Left lung (tissue), 10 donors: ENCODE results near the gene TNFAIP1. TPM values are rescaled to one million over a fixed set of nuclear protein-coding genes. Genes with fewer than 3 reads are reported as not detected.

ENCODE experiments used
- ATAC-seq: fragments of 200-7000 bp; cut with Tn5 transposase; one replicate; pipeline ENCODE4 v1.9.1; 2020; ENCODE audit warnings: moderate library complexity
- DNase-seq, 4 donors: peaks; one replicate each; pipeline ENCODE4 v3.0.0-alpha.2; 2013 to 2020
- H3K27ac ChIP-seq, 2 donors: fragments of 200-600 bp; sonication (generic) in 1 of 2; one replicate each; pipeline versions ENCODE4 v1.5.0 to v1.8.0; 2020 to 2021
- H3K27me3 ChIP-seq, 2 donors: fragments of 200-600 bp; sonication (generic) in 1 of 2; one replicate each; pipeline versions ENCODE4 v1.5.0 to v1.8.0; 2020 to 2021
- H3K36me3 ChIP-seq, 2 donors: fragments of 200-600 bp; sonication (generic) in 1 of 2; one replicate each; pipeline versions ENCODE4 v1.5.0 to v1.8.0; 2020 to 2021
- H3K4me1 ChIP-seq, 2 donors: fragments of 200-600 bp; one replicate each; pipeline ENCODE4 v1.8.0; 2021
- H3K4me3 ChIP-seq, 2 donors: fragments of 200-600 bp; sonication (generic) in 1 of 2; one replicate each; pipeline versions ENCODE4 v1.5.0 to v1.8.0; 2020 to 2021; ENCODE audit warnings: mild to moderate bottlenecking in 1 of 2
- H3K9me3 ChIP-seq, 2 donors: fragments of 200-600 bp; sonication (generic) in 1 of 2; one replicate each; pipeline versions ENCODE4 v1.5.0 to v1.8.0; 2020 to 2021
- CTCF ChIP-seq, 2 donors: fragments of 200-600 bp; sonication (generic) in 1 of 2; IDR thresholded peaks; one replicate each; pipeline versions ENCODE4 v1.5.0 to v1.8.0; 2021; ENCODE audit warnings: antibody characterized with exemption in 2 of 2
- intact Hi-C, 2 donors: fragments of 100-400 bp; cut with DNase I; formaldehyde crosslinking; loops; one replicate each; pipeline versions ENCODE4 v1.11.2 to v1.14.2; 2022
- polyA plus RNA-seq, 6 donors: library from polyadenylated mRNA; unstranded; fragments of 120-200 nt; gene quantifications; one replicate each; pipeline ENCODE4 v1.2.1, GENCODE V29; 2013; ENCODE audit not compliant: insufficient read length in 6 of 6
- total RNA-seq, 2 donors: library from RNA; stranded (reverse); fragmentation: NEBNext Ultra II Directional; extraction: Animal tissue kit (Norgen Biotek cat#: 25700); gene quantifications; one replicate each; pipeline ENCODE4 v1.2.1, GENCODE V29; 2021
- donor health status: DM: no; HTN: yes; CAD: no.
- donor health status: DM: no; HTN: no; CAD: no.

The TNFAIP1 gene
- total and polyA plus RNA-seq, 8 donors = 34.2 to 80.7 (median 40.9) TPM

DNA sequence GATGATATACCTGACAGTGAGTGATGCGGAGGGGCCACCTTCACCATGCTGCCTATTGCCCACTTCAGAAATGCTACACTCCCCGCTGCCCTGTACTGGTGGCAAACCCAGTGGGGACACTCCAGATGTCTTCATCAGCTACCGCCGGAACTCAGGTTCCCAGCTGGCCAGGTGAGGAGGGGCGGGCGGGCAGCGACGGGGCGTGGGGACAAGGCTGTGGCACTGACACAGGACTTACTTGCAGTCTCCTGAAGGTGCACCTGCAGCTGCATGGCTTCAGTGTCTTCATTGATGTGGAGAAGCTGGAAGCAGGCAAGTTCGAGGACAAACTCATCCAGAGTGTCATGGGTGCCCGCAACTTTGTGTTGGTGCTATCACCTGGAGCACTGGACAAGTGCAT is 52.5 kb downstream of the TNFAIP1 start:
- intact Hi-C loops = no loop called here
- no peaks in the 10 kb centered on the region for H3K9me3 ChIP-seq
- H3K4me3 ChIP-seq = no peak overlapping the region
- TF ChIP-seq CTCF (IDR thresholded peaks at IDR 0.05) = no peak
- peaks cover 0 to 19% of the 10 kb centered on the region in 2 donors for H3K4me1 ChIP-seq
- H3K27ac ChIP-seq = no peak overlapping the region
- no peak for ATAC-seq
- DNase-seq = no peak
- peaks cover 0 to 13% of the 10 kb centered on the region in 2 donors for H3K27me3 ChIP-seq
- H3K36me3 ChIP-seq = peaks cover 0 to 46% of the 10 kb centered on the region in 2 donors

- Histone ChIP-seq H3K4me3 (no peak overlapping the region), H3K9me3 (no peaks in the 10 kb centered on the region), H3K27ac (no peak overlapping the region), H3K4me1 (peaks cover 0 to 5% of the 10 kb centered on the region in 2 donors), H3K27me3 (peaks cover 0 to under 1% of the 10 kb centered on the region in 2 donors), H3K36me3 (peaks cover 0 to 48% of the 10 kb centered on the region in 2 donors)
- TF ChIP-seq CTCF (IDR thresholded peaks at IDR 0.05) = no peak
- no peak for ATAC-seq
- DNase-seq = no peak
- intact Hi-C loops = no loop called here
These were observed 54.6 kb downstream of the TNFAIP1 start for GRCh38 chr17:28390141-28390540.

DNA sequence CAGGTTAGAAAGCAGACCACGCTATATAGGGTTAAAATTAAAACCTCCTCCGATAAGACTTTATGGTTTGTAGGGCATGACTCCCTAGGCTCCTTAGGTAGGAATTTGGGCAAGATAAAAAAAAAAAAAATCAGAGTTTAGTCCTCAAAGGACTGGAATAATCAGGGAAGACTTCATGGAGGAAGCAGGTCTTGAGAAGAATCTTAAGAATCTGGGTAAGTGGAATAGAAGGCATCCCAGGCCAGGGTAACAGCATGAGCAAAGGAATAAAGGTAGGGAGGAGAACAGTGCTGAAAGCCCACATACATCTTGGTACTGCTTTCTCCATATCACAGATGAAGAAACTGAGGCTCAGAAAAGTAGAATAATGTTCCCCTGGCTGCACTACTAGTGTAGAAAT is 55.0 kb downstream of the TNFAIP1 start:
- intact Hi-C loops = no loop called here
- Histone ChIP-seq H3K27me3 (no peaks in the 10 kb centered on the region), H3K4me1 (peaks cover 0 to under 1% of the 10 kb centered on the region in 2 donors), H3K9me3 (no peaks in the 10 kb centered on the region), H3K4me3 (no peak overlapping the region), H3K36me3 (peaks cover 0 to 52% of the 10 kb centered on the region in 2 donors), H3K27ac (no peak overlapping the region)
- ATAC-seq = no peak
- no peak for DNase-seq
- TF ChIP-seq CTCF (IDR thresholded peaks at IDR 0.05) = no peak

DNA sequence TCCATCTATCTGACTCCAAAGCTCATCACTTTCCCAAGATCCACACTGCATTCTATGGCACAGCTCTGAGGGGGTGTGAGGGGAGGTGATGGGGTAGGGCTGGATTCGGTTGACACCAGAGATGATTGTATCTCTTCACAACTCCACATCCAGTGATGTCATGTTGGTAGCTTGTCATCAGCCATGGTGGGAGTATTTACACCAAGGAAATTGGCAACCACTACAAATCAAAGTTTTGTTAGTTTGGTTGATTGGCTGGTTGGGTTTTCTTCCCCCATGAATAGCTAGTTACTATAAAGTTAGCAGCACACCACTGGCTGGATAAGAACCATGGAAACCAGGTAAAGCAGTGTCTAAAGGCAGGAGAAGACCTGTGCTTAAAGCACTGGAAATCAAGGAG is 55.4 kb downstream of the TNFAIP1 start:
- no peak for TF ChIP-seq CTCF (IDR thresholded peaks at IDR 0.05)
- ATAC-seq (no peak), DNase-seq (no peak)
- Histone ChIP-seq H3K27ac (no peak overlapping the region), H3K4me3 (no peak overlapping the region), H3K9me3 (no peaks in the 10 kb centered on the region), H3K4me1 (no peaks in the 10 kb centered on the region), H3K36me3 (peaks cover 0 to 56% of the 10 kb centered on the region in 2 donors), H3K27me3 (no peaks in the 10 kb centered on the region)
- intact Hi-C loops = no loop called here

GRCh38 chr17:28391401-28391800 is 55.8 kb downstream of the TNFAIP1 start:
- intact Hi-C loops = no loop called here
- Histone ChIP-seq H3K27me3 (no peaks in the 10 kb centered on the region), H3K27ac (no peak overlapping the region), H3K36me3 (peaks cover 0 to 60% of the 10 kb centered on the region in 2 donors), H3K4me1 (no peaks in the 10 kb centered on the region), H3K4me3 (no peak overlapping the region), H3K9me3 (no peaks in the 10 kb centered on the region)
- DNase-seq (no peak), ATAC-seq (no peak)
- TF ChIP-seq CTCF (IDR thresholded peaks at IDR 0.05) = no peak
